Measurements from ENCODE around the gene MRPL16.
"Not testable (repeated sequence)": the region's sequence is repeated elsewhere in the genome, so short reads cannot be mapped to it uniquely, and the experiment has no call there.

The MRPL16 gene
- 18.0 to 45.6 (median 26.6) reads per million in 17 experiments for total RNA-seq

GRCh38 chr11:59810189-59810910, at the start of gene MRPL16:
MRPL16 (minus strand) TSS chr11:59810778; CDS start chr11:59810658, 120 bp downstream.
- peak; percentile 92 to 96 (median 94) for DNase-seq

- peak in 1 of 4 experiments; percentile 9 for DNase-seq
These were observed 49.1 kb upstream of the MRPL16 start for GRCh38 chr11:59859673-59860072.

- peak in 1 of 4 experiments; percentile 8 for DNase-seq
These were observed 47.2 kb upstream of the MRPL16 start for GRCh38 chr11:59857439-59858434.

GRCh38 chr11:59854871-59855270, 44.3 kb upstream of the MRPL16 start:
- DNase-seq, result peak; percentile 15 to 54 (median 48)

- DNase-seq, result not testable (repeated sequence)
These were observed 40.8 kb upstream of the MRPL16 start for GRCh38 chr11:59851416-59851815.

GRCh38 chr11:59849551-59849950, 39.0 kb upstream of the MRPL16 start:
- DNase-seq, result not testable (repeated sequence)

GRCh38 chr11:59849129-59849528, 38.6 kb upstream of the MRPL16 start:
- DNase-seq, result peak; percentile 38 to 63 (median 48)

- not testable (repeated sequence) for DNase-seq
These were observed 37.9 kb upstream of the MRPL16 start for GRCh38 chr11:59848439-59848838.

GRCh38 chr11:59847626-59848025, 37.0 kb upstream of the MRPL16 start:
- DNase-seq, result peak in 1 of 4 experiments; percentile 15

GRCh38 chr11:59846556-59846955, 36.0 kb upstream of the MRPL16 start:
- no peak for DNase-seq

- DNase-seq, result no peak
These were observed 34.8 kb upstream of the MRPL16 start, which contains the start of gene CBLIF for GRCh38 chr11:59845399-59845798. CBLIF (minus strand) TSS chr11:59845499; CDS start chr11:59845453, 46 bp downstream.

- no peak for DNase-seq
These were observed 31.7 kb upstream of the MRPL16 start for GRCh38 chr11:59842316-59842715.

- DNase-seq, result no peak
These were observed 30.9 kb upstream of the MRPL16 start for GRCh38 chr11:59841514-59841913.

GRCh38 chr11:59839615-59840014, 29.0 kb upstream of the MRPL16 start:
- DNase-seq, result no peak

GRCh38 chr11:59833602-59834001, 23.0 kb upstream of the MRPL16 start:
- peak in 2 of 4 experiments; percentile 18 to 26 for DNase-seq

- no peak for DNase-seq
These were observed 18.8 kb upstream of the MRPL16 start for GRCh38 chr11:59829358-59829757.

GRCh38 chr11:59822989-59823566, 12.5 kb upstream of the MRPL16 start:
- peak; percentile 68 to 85 (median 77) for DNase-seq

GRCh38 chr11:59818572-59818971, 8.0 kb upstream of the MRPL16 start:
- no peak for DNase-seq

- DNase-seq, result not testable (repeated sequence)
These were observed 5.9 kb upstream of the MRPL16 start for GRCh38 chr11:59816434-59816833.

- no peak for DNase-seq
These were observed 5.2 kb upstream of the MRPL16 start for GRCh38 chr11:59815754-59816153.

GRCh38 chr11:59814021-59814420, 3.4 kb upstream of the MRPL16 start:
- DNase-seq, result peak in 1 of 4 experiments; percentile 15

GRCh38 chr11:59813364-59813763, 2.8 kb upstream of the MRPL16 start:
- no peak for DNase-seq

GRCh38 chr11:59812220-59812619, 1.6 kb upstream of the MRPL16 start:
- no peak for DNase-seq

Data from suppressor macrophage (primary cell).